Subcutaneous abdominal adipose tissue (tissue), 5 donors: ENCODE results near the gene CCDC85B.

ENCODE experiments used
- H3K27ac ChIP-seq: one replicate; pipeline ENCODE4 v1.7.0; 2013; ENCODE audit warnings: low read depth, mild to moderate bottlenecking, inconsistent platforms, low read length, moderate library complexity
- H3K27me3 ChIP-seq, 5 donors: one replicate each; pipeline ENCODE4 v1.7.0; 2013; ENCODE audit warnings: low read length in 5 of 5, inconsistent platforms in 1 of 5; ENCODE audit not compliant: control insufficient read depth in 5 of 5, insufficient read depth in 4 of 5
- H3K36me3 ChIP-seq, 5 donors: one replicate each; pipeline ENCODE4 v1.7.0; 2013; ENCODE audit warnings: low read length in 5 of 5; ENCODE audit not compliant: control insufficient read depth in 5 of 5, insufficient read depth in 5 of 5
- H3K4me1 ChIP-seq, 5 donors: one replicate each; pipeline ENCODE4 v1.7.0; 2013; ENCODE audit warnings: low read length in 5 of 5, mild to moderate bottlenecking in 3 of 5, moderate library complexity in 1 of 5; ENCODE audit not compliant: control insufficient read depth in 5 of 5, insufficient read depth in 5 of 5
- H3K4me3 ChIP-seq, 5 donors: one replicate each; pipeline ENCODE4 v1.7.0; 2013; ENCODE audit warnings: low read length in 5 of 5, low read depth in 1 of 5
- H3K9ac ChIP-seq, 5 donors: one replicate each; pipeline ENCODE4 v1.7.0; 2013; ENCODE audit warnings: low read length in 5 of 5, mild to moderate bottlenecking in 4 of 5, moderate library complexity in 3 of 5
- H3K9me3 ChIP-seq, 5 donors: one replicate each; pipeline ENCODE4 v1.7.0; 2013; ENCODE audit warnings: low read length in 5 of 5; ENCODE audit not compliant: control insufficient read depth in 5 of 5
- donor health status: healthy.
- donor health status: healthy.
- donor health status: healthy.
- donor health status: healthy.
- donor health status: healthy.

Gene CCDC85B

DNA sequence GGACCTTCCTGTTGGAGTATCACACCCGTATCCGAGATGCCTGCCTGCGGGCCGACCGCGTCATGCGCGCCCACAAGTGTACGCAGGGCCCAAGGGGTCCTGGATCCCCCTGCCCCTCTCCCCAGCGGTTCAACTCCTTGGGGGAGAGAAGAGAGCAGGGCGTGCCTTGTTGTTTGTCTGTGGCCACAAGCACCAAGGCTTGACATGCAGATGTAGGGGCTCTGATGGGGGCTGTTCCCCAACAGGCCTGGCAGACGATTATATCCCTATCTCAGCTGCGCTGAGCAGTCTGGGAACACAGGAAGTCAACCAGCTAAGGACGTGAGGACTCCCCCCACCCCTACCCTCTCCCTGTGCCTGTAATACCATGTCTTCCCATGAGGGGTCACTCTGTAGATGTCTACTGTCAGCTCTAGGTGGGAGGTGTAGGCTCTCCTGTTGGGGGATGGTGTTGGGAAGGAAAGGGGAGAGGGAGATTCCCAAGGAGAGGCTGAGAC, 39.3 kb upstream of the CCDC85B start:
- no peaks in the 10 kb centered on the region for H3K27me3 ChIP-seq
- no peak overlapping the region for H3K4me3 ChIP-seq
- H3K9ac ChIP-seq: no peak overlapping the region
- H3K27ac ChIP-seq: no peak overlapping the region
- peaks cover 0 to 7% (median 5%) of the 10 kb centered on the region in 5 donors for H3K9me3 ChIP-seq
- peaks cover 0 to 57% (median 51%) of the 10 kb centered on the region in 5 donors for H3K36me3 ChIP-seq
- H3K4me1 ChIP-seq: peaks cover 2 to 10% (median 5%) of the 10 kb centered on the region in 5 donors

GRCh38 chr11:65851811-65852507, 38.5 kb upstream of the CCDC85B start:
- no peak overlapping the region for H3K27ac ChIP-seq
- H3K27me3 ChIP-seq: no peaks in the 10 kb centered on the region
- peaks cover 7 to 18% (median 13%) of the 10 kb centered on the region in 5 donors for H3K4me1 ChIP-seq
- peaks cover 0 to 58% (median 51%) of the 10 kb centered on the region in 5 donors for H3K36me3 ChIP-seq
- H3K9ac ChIP-seq: no peak overlapping the region
- H3K4me3 ChIP-seq: no peak overlapping the region
- H3K9me3 ChIP-seq: peaks cover 0 to 7% (median 5%) of the 10 kb centered on the region in 5 donors

- H3K9ac ChIP-seq: no peak overlapping the region
- no peak overlapping the region for H3K27ac ChIP-seq
- H3K4me3 ChIP-seq: no peak overlapping the region
- peaks cover 0 to 7% (median 5%) of the 10 kb centered on the region in 5 donors for H3K9me3 ChIP-seq
- H3K36me3 ChIP-seq: peaks cover 0 to 58% (median 51%) of the 10 kb centered on the region in 5 donors
- peaks cover 7 to 19% (median 13%) of the 10 kb centered on the region in 5 donors for H3K4me1 ChIP-seq
- no peaks in the 10 kb centered on the region for H3K27me3 ChIP-seq
These were observed 37.8 kb upstream of the CCDC85B start for GRCh38 chr11:65852508-65853245.

GRCh38 chr11:65853246-65853979, 37.1 kb upstream of the CCDC85B start:
- Histone ChIP-seq H3K4me3 (no peak overlapping the region), H3K27me3 (no peaks in the 10 kb centered on the region), H3K9me3 (peaks cover 0 to 7% (median 5%) of the 10 kb centered on the region in 5 donors), H3K36me3 (peaks cover 0 to 58% (median 51%) of the 10 kb centered on the region in 5 donors), H3K4me1 (peaks cover 7 to 21% (median 15%) of the 10 kb centered on the region in 5 donors), H3K9ac (no peak overlapping the region), H3K27ac (no peak overlapping the region)

- Histone ChIP-seq H3K4me3 (no peak overlapping the region), H3K27me3 (no peaks in the 10 kb centered on the region), H3K27ac (no peak overlapping the region), H3K4me1 (peaks cover 11 to 28% (median 22%) of the 10 kb centered on the region in 5 donors), H3K36me3 (peaks cover 0 to 58% (median 51%) of the 10 kb centered on the region in 5 donors), H3K9ac (no peak overlapping the region), H3K9me3 (peaks cover 0 to 7% (median 5%) of the 10 kb centered on the region in 5 donors)
These were observed 36.3 kb upstream of the CCDC85B start for GRCh38 chr11:65854161-65854592.

- H3K27ac ChIP-seq: no peak overlapping the region
- no peaks in the 10 kb centered on the region for H3K27me3 ChIP-seq
- peaks cover 0 to 58% (median 51%) of the 10 kb centered on the region in 5 donors for H3K36me3 ChIP-seq
- peaks cover 11 to 38% (median 32%) of the 10 kb centered on the region in 5 donors for H3K4me1 ChIP-seq
- no peak overlapping the region for H3K9ac ChIP-seq
- H3K9me3 ChIP-seq: peaks cover 0 to 7% (median 5%) of the 10 kb centered on the region in 5 donors
- peak overlapping the region in 1 of 5 donors; percentile 97 for H3K4me3 ChIP-seq
These were observed 35.3 kb upstream of the CCDC85B start for GRCh38 chr11:65854852-65855837.

DNA sequence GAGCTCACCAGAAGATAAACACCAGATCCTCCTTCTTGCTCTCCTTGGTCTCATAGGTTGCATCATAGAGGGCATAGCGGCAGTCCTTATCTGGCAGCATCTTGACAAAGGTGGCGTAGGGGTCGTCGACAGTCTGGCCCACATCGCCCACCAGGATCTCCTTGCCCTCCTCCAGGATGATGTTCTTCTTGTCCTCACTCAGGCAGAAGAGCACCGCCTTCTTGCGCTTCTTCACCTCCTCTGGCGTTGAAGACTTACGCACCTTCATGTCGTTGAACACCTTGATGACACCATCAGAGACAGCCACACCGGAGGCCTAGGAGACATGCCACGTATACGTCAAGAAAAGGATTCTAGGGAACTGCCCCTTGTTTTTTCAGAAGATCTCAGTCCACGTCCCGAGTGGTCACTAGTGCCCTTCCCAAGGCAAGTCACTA, 34.5 kb upstream of the CCDC85B start:
- Histone ChIP-seq H3K36me3 (peaks cover 0 to 54% (median 49%) of the 10 kb centered on the region in 5 donors), H3K9ac (peak overlapping the region in 3 of 5 donors; percentile 93 to 98 (median 93)), H3K4me1 (peaks cover 12 to 45% (median 35%) of the 10 kb centered on the region in 5 donors), H3K27me3 (no peaks in the 10 kb centered on the region), H3K4me3 (peak overlapping the region; percentile 78 to 97 (median 96)), H3K27ac (peak overlapping the region; percentile 93), H3K9me3 (peaks cover 0 to 7% (median 5%) of the 10 kb centered on the region in 5 donors)

- Histone ChIP-seq H3K27ac (peak overlapping the region; percentile 93), H3K27me3 (no peaks in the 10 kb centered on the region), H3K4me1 (peaks cover 17 to 54% (median 45%) of the 10 kb centered on the region in 5 donors), H3K9me3 (no peaks in the 10 kb centered on the region), H3K9ac (peak overlapping the region; percentile 63 to 98 (median 93)), H3K4me3 (peak overlapping the region; percentile 78 to 97 (median 96)), H3K36me3 (peaks cover 0 to 46% (median 41%) of the 10 kb centered on the region in 5 donors)
These were observed 33.6 kb upstream of the CCDC85B start for GRCh38 chr11:65856689-65857499.
